ENCODE data around the gene KIAA0513.

KIAA0513 gene

DNA sequence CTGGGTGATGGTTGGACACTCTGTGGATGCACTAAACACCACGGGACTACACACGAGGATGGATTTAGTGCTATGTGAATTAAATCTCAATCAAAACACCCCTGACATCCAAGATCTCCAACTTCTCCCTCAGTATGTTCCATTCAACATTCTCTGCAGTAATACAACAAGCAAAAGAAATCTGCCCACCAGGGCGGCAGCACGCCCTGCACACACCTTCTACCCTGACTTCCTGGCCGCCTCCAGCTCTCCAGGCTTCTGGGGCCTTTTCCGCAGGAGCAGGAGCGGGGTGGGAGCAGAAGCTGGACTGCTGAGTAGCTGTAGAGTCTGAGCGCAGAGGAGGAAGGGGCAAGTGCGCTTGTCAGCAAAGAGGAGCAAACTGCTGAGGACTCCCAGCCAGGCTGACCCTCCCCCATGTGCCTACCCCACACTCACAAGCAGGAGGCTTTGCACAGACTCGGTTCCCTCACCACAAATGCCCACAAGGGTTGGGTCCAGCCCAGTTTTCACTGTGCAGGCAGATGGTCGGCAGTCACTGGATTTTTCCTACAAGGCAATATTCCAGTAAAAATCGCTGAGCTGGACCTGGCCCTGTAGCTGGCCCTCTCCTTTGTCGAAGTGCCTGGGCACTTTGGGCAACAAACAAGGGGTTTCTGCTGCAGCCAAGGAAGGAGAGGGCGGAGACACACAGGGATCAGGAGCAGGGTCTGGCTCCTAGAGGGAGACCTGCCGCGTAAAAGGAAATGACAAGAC is 39.1 kb upstream of the KIAA0513 start:
- no peak for DNase-seq (ENCODE audit: low read depth)
- TF ChIP-seq, protein P1, sequence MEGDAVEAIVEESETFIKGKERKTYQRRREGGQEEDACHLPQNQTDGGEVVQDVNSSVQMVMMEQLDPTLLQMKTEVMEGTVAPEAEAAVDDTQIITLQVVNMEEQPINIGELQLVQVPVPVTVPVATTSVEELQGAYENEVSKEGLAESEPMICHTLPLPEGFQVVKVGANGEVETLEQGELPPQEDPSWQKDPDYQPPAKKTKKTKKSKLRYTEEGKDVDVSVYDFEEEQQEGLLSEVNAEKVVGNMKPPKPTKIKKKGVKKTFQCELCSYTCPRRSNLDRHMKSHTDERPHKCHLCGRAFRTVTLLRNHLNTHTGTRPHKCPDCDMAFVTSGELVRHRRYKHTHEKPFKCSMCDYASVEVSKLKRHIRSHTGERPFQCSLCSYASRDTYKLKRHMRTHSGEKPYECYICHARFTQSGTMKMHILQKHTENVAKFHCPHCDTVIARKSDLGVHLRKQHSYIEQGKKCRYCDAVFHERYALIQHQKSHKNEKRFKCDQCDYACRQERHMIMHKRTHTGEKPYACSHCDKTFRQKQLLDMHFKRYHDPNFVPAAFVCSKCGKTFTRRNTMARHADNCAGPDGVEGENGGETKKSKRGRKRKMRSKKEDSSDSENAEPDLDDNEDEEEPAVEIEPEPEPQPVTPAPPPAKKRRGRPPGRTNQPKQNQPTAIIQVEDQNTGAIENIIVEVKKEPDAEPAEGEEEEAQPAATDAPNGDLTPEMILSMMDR (IDR thresholded peaks at IDR 0.05; ENCODE audit: low read length, missing control alignments) = no peak
- no peak overlapping the region for H3K4me3 ChIP-seq (replicated peaks; ENCODE audit: low read depth, low read length)

GRCh38 chr16:84989749-84990620 is 37.6 kb upstream of the KIAA0513 start:
- H3K4me3 ChIP-seq (replicated peaks; ENCODE audit: low read depth, low read length) = no peak overlapping the region
- TF ChIP-seq, protein P1 (IDR thresholded peaks at IDR 0.05; ENCODE audit: low read length, missing control alignments) = no peak
- DNase-seq (ENCODE audit: low read depth) = no peak

DNA sequence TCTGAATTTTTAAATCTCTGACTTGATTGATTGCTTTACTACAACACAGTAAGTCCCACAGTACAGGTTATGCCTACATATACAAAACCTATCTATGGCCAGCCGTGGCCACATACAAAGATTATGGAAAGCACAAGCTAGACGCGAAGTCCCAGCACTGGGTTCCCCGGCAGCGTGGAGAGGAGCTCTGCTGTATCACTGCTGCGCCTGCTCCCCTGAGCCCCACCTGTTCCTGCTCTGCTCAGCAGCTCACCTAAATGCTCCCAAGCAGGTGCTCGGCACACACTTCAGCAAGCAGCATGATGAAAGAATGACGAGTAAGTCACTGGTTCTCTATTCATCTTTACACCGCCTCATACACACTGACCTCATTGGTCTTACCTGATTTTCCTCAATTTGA is 36.8 kb upstream of the KIAA0513 start:
- TF ChIP-seq, protein P1 (IDR thresholded peaks at IDR 0.05; ENCODE audit: low read length, missing control alignments) = no peak
- no peak for DNase-seq (ENCODE audit: low read depth)
- H3K4me3 ChIP-seq (replicated peaks; ENCODE audit: low read depth, low read length) = no peak overlapping the region

GRCh38 chr16:84992717-84993075 is 34.9 kb upstream of the KIAA0513 start:
- no peak overlapping the region for H3K4me3 ChIP-seq (replicated peaks; ENCODE audit: low read depth, low read length)
- DNase-seq (ENCODE audit: low read depth) = no peak
- TF ChIP-seq, protein P1 (IDR thresholded peaks at IDR 0.05; ENCODE audit: low read length, missing control alignments) = no peak

DNA sequence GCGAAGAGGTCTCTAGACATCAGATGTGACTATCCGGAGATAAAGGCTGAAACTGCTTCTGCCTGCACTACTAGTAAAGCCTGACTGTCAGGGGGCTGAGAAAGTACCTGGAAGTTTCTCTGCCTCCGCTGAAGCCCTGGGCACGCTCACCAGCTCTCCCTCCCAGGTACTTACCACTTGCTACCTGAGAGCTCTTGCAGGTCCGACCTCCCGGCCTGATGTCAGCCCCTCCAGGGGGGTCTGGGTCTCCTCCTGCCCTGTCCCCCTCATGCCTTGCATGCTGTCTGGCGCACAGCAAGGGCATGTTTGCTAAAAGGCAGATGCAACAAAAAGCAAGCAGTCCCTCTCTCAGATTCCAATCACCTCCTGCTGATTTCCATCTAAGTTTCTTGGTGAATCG is 33.7 kb upstream of the KIAA0513 start:
- no peak overlapping the region for H3K4me3 ChIP-seq (replicated peaks; ENCODE audit: low read depth, low read length)

DNA sequence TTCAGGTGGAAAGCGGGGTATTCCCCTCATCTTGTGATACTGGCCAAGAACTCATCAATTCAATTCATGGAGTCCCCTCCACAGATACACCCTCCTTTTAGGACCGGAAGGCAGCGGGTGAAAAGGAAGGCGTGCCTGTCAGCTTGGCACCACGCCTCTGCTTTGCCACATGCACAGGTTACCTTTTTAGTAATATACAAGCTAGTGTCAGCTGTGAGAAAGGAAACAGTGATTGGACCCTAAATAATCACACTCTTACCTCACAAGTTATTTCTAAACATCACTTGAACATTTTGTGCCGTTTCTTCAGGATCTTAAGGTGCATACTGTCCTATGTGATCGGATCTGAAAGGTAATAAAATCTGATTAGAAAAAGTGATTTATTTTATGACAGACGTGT is 31.9 kb upstream of the KIAA0513 start:
- TF ChIP-seq, protein P1 (IDR thresholded peaks at IDR 0.05; ENCODE audit: low read length, missing control alignments) = no peak
- no peak overlapping the region for H3K4me3 ChIP-seq (replicated peaks; ENCODE audit: low read depth, low read length)
- DNase-seq (ENCODE audit: low read depth) = no peak

More for the DNA sequence above, 33.7 kb upstream of the KIAA0513 start:
- DNase-seq (ENCODE audit: low read depth) = no peak
- TF ChIP-seq, protein P1 (IDR thresholded peaks at IDR 0.05; ENCODE audit: low read length, missing control alignments) = no peak

Measured in fibroblast of pulmonary artery (primary cell).